ENCODE measurements around the gene KCNQ5.

GRCh38 chr6:72849346-72849745 lies 227.5 kb downstream of the KCNQ5 start:
- TF ChIP-seq POLR2A (IDR thresholded peaks at IDR 0.05), result no peak
- TF ChIP-seq CTCF (IDR thresholded peaks at IDR 0.05), result no peak
